K562 treated with DMSO at 1 percent for 24 hours (cell line): ENCODE data around the gene MRAP. TPM values are rescaled to one million over a fixed set of nuclear protein-coding genes. Genes with fewer than 3 reads are reported as not detected.

Experiments
- total RNA-seq: library from RNA; unstranded; fragments of 300-600 nt; gene quantifications from 2 replicates; pipeline ENCODE4 v1.2.3, GENCODE V29; 2022; ENCODE audit warnings: low read depth; ENCODE audit not compliant: insufficient read depth

The MRAP gene
- not detected in 2 replicates for total RNA-seq

DNA sequence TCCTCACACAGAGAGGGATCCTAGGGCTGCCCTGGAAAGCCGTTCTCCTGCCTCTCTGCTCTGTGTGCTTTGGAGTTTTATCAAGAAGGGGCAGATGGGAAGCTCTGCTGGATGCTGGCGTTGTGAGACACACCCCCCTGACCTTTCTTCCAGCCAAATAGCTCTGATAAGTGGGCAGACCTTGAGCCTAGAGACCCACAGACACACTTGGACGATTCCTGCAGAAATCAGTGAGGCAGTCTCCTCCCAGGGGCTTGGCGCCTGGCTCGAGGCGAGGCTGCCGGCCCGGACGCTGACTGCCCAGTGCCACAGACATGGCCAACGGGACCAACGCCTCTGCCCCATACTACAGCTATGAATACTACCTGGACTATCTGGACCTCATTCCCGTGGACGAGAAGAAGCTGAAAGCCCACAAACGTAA is at the start of gene MRAP:
MRAP (plus strand) TSS at position 198 of the 424 bp plus-strand sequence; CDS start at position 315, 117 bp downstream.

GRCh38 chr21:32278518-32279376 is 19.9 kb upstream of the MRAP start, which contains the start of gene MIS18A:
MIS18A (minus strand) TSS chr21:32279049; CDS start chr21:32279014, 35 bp downstream.

Other genes starting within 250 kb of the MRAP start
- 43.1 and 52.6 TPM in 2 replicates for gene MIS18A, start 19.8 kb upstream of the MRAP start, total RNA-seq
- gene URB1, start 94.2 kb downstream of the MRAP start, total RNA-seq, result 7.5 and 8.1 TPM in 2 replicates
- not detected in 2 replicates for gene EVA1C, start 113.9 kb downstream of the MRAP start, total RNA-seq